B cell (primary cell): ENCODE data around the gene OSTC.

Experiments used
- EZH2 ChIP-seq: IDR thresholded peaks from 2 replicates; pipeline ENCODE4 v1.6.1; 2012; ENCODE audit warnings: borderline replicate concordance, low read depth, mild to moderate bottlenecking, moderate library complexity, low read length; ENCODE audit not compliant: insufficient read depth, poor library complexity, severe bottlenecking
- TF ChIP-seq, protein P1 (sequence below): fragments of 200-600 bp; IDR thresholded peaks from one replicate; pipeline ENCODE4 v1.8.0; 2022; ENCODE audit warnings: antibody characterized with exemption, mild to moderate bottlenecking

DNA sequence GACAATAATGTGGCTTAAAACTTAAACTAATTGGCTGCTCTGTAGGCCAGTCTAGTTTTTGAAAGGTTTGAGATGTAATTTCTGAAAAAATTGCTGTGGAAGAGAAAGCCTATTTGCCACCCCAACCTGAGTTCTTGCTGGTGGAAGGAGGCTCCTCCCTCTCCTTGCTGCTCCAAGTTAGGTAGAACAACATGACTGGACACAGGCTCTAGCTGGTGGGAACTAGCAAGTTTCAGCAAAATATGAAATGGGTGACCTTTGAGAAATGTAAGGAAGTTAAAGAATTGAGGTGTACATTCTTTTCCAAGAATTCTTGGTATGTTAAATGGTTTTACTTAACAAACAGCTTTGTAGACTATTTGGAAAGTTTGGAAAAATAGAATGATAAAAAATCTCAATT, 22.0 kb upstream of the OSTC start:
- TF ChIP-seq EZH2: no peak
- TF ChIP-seq, protein P1, sequence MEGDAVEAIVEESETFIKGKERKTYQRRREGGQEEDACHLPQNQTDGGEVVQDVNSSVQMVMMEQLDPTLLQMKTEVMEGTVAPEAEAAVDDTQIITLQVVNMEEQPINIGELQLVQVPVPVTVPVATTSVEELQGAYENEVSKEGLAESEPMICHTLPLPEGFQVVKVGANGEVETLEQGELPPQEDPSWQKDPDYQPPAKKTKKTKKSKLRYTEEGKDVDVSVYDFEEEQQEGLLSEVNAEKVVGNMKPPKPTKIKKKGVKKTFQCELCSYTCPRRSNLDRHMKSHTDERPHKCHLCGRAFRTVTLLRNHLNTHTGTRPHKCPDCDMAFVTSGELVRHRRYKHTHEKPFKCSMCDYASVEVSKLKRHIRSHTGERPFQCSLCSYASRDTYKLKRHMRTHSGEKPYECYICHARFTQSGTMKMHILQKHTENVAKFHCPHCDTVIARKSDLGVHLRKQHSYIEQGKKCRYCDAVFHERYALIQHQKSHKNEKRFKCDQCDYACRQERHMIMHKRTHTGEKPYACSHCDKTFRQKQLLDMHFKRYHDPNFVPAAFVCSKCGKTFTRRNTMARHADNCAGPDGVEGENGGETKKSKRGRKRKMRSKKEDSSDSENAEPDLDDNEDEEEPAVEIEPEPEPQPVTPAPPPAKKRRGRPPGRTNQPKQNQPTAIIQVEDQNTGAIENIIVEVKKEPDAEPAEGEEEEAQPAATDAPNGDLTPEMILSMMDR: no peak
